Activated CD8-positive, alpha-beta memory T cell treated with anti-CD3 and anti-CD28 coated beads, Interleukin-2, amount 50 U/mL, for 24 hours (primary cell): Measurements from ENCODE around the gene SMIM9.

ENCODE experiments used
- DNase-seq: peaks from one replicate; pipeline ENCODE4 v3.0.0-alpha.2; 2020; ENCODE audit errors: extremely low read depth

The SMIM9 gene

DNA sequence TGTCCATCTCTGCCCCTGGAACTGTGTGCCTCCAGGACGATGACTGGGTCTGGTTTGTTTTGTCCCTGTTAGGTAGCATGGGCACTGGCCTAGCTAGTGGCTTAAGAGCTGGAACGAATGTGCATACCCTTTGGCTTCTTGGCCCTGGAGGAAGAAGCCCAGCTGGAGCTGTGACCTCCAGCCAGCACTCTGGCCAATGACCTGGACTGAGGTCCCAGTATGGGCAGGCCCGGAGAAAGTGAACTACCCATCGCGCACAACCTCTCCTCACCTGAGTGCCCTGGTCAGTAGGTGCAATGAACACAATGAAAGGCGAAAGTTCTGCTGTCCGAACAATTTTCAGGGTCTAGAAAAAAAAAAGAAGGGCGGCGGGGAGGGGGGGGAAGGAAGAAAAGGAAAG is 53.5 kb downstream of the SMIM9 start:
- no peak for DNase-seq

- no peak for DNase-seq
Measured at GRCh38 chrX:154779261-154779660, 55.2 kb downstream of the SMIM9 start.

DNA sequence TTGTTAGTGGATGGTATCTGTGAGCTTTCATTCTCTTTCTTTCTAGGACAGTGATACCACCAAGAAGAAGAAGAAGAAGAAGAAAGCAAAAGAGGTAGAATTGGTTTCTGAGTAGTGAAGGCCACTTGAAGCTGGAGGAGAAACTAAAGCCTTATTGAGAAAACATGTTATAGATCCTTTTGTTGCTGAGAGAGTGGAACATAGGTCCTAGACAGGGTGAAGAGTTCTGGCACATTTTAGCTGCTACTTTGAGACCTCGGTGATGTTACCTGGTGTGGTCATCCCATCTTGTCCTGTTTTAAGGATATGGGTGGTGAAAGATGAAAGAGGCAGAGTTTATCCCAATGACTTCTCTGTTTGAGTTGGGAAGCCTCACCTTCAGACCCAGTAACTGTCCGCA is 57.7 kb downstream of the SMIM9 start:
- no peak for DNase-seq

- DNase-seq, result no peak
Measured at GRCh38 chrX:154775419-154776349, 58.8 kb downstream of the SMIM9 start.

DNA sequence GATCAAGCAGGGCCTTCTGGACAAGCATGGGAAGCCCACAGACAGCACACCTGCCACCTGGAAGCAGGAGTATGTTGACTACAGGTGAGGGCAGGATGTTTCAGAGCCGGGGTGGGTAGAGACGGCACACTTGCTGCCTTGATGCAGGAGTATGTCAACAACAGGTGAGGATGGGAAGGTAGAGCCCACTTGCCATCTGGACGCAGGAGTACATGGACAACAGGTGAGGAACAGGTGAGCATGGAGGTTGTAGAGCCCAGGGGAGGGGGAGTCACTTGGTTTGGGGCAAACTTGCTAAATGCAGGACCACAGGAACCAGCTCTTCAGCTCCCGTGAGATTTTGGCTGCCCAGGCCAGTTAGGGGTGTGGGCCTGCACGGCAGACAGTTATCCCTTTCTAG is 59.8 kb downstream of the SMIM9 start:
- no peak for DNase-seq
